Retinal pigment epithelial cell (primary cell): ENCODE data around the gene FAM47E.

Source experiments
- DNase-seq: peaks from one replicate; pipeline ENCODE4 v3.0.0-alpha.2; 2010; ENCODE audit warnings: low read depth
- H3K4me3 ChIP-seq: 2 replicates; pipeline ENCODE4 v1.5.1; 2011; ENCODE audit warnings: mild to moderate bottlenecking, low read length, control low read depth, moderate library complexity
- CTCF ChIP-seq: conservative IDR thresholded peaks from 2 replicates; pipeline ENCODE4 v1.5.1; 2011; ENCODE audit warnings: low read depth, low read length, control low read depth, inconsistent platforms

Gene FAM47E

DNA sequence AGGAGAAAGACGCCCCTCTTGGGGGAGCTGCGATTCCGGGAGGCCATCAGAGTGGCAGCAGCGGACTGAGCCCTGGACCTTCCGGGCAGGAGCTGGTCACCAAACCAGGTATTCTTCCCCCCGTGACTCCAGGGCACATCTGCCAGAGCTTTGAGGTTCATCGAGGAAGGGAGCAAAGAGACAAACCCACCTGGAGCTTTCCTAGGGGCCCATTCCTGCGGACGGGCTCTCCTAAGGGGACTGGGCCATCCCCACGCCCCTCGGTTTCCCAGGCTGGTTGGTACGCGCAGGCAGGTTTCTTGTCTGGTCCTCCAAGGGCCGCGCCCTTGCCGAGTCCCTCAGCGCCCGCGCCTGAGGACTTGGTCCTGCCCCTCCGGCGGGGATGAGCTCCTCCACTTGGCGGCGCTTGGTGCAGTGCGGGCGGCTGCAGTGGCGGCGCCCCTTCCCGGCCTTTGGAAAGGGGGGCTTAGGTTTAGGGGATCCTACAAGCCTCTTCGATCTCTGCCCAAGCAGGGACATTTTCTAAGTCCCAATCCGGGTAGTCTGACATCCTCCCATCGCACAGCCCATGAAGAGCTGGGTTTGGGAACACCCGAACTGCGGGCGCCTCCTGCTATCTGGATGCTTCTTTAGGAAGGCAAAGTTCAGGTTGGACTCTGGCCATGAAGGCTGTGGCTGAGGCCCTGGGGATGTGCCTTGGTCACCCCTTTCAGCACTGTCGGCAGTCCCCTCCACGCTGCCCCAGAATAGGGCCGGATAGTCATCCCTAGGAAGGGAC, 55.5 kb downstream of the FAM47E start:
- TF ChIP-seq CTCF: peak; percentile 48
- peak overlapping the region; percentile 85 for H3K4me3 ChIP-seq
- no peak for DNase-seq

GRCh38 chr4:76307660-76308014, 56.1 kb downstream of the FAM47E start:
- no peak for TF ChIP-seq CTCF
- H3K4me3 ChIP-seq: peak overlapping the region; percentile 85
- DNase-seq: no peak

DNA sequence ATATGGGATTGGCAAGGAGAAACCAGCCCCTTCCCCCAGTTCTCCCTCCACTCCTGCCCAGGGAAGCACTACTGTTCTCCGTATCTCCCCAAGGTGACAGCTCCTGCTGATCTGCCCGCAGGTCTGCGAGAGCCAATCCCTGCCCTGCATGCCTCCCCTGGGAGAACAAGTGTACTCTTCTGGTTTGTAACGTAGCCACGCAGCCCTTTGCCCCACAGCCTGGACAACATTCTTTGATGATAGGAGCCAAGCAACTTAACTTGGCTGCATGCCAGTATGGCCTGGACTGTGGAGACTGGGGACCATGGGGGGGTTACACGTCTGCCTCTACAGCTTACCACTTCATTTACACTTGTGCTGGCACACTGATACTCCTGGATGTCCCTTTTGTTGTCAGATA, 57.0 kb downstream of the FAM47E start:
- H3K4me3 ChIP-seq: no peak overlapping the region
- TF ChIP-seq CTCF: no peak
- DNase-seq: no peak

DNA sequence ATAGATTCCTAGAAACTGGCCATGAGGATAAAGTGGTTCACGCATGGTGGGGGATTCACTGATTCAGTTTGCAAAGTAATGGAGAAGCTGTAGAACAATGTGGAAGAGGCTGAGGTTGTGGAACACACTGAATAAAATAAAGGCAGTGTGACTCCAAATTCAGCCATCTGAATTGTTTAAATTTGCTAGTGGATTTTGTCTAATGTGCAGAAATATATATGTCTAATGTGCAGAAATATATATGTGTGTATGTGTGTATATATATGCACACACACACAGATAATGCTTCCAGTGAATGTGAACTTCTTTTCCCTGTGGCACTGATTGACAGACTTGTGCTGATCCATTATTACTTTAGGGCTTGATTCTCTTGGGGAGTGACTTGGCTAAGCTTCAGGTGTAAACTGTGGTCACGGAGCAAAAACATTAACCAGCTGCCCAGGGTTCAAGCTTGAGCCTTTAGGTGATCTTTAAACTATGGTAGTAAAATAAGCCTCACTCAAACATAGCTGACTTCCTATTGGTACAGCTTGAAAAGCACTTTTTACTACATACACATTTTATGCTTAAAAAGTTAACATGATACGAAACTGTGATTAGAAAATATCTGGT, 58.5 kb downstream of the FAM47E start:
- H3K4me3 ChIP-seq: no peak overlapping the region
- DNase-seq: no peak

DNA sequence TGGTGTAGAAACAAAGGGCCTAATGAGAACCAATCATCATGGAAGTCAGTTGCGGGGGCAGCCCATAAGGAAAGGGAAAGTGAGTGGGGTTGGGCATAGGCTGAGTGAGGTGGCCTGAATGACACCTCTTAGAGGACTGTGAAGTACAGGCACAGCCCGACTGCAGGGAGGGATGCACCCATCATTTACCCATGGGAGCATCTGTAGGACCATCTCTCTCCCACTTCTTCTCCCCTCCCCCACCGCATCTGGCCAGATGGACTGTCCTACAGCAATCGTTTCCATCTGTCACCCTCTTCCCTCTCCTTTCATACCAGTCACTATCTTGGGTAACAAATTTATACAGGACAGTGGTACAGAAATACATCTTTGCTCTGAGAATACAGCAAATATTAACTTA, 59.2 kb downstream of the FAM47E start:
- H3K4me3 ChIP-seq: no peak overlapping the region
- no peak for DNase-seq
- no peak for TF ChIP-seq CTCF

More for the DNA sequence above, 58.5 kb downstream of the FAM47E start:
- TF ChIP-seq CTCF: no peak

DNA sequence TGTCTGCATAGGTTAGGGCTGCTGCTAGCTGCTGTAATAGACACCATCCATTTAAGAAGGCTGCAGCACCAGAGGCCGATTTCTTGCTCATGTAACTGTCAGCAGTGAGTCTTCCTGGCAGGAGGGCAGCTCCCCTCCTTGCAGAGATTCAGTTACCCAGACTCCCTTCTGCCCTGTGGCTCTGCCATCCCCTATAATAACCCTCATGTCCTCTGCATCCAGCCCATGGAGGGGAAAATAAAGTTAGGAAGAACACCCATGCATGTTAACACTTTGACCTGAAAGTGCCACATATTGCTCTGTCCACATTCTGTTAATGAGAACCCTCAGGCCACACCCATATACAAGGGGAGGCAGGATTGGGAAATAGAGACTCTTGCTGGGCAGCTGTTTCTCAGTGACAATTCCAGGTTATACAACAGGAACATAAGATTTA, 60.4 kb downstream of the FAM47E start:
- H3K4me3 ChIP-seq: no peak overlapping the region
- DNase-seq: no peak
- TF ChIP-seq CTCF: no peak

DNA sequence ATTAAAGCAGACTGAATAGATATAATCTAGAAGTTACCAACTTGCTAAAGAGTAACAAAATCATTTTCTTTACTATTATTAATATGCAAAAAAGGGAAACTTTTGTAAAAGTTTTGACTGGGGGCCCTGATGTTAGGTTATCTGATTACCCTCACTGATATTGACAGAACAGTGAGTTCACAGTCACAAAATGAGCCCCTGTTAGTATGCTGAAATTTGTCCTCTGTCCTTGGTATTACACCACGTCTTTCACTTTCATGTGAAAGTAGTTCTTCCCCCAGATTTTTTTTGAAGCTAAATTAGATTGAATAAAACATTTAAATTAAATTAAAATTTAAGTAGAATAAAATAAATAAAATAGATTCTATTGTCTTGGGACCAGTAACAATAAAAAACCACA, 60.9 kb downstream of the FAM47E start:
- no peak for DNase-seq
- TF ChIP-seq CTCF: no peak

More for the DNA sequence above, 60.9 kb downstream of the FAM47E start:
- H3K4me3 ChIP-seq: no peak overlapping the region
